ENCODE measurements around the gene CSMD2.

The CSMD2 gene

DNA sequence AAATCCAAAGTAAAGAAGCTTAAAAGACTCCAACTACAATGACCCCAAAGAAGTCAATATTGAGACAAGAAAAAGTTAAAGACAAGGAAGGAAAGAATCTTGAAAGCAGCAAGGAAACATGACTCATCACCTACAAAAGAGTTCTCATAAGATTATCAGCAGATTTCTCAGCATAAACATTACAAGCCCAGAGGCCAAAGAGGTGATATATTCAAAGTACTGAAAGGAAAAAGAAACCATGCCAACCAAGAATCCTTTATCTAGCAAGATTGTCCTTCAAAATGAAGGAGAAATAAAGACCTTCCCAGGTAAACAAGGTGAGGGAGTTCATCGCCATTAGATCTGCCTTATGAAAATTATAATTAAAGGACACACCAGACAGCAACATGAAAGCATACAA lies 49.8 kb downstream of the CSMD2 start:
- TF ChIP-seq, protein P1, sequence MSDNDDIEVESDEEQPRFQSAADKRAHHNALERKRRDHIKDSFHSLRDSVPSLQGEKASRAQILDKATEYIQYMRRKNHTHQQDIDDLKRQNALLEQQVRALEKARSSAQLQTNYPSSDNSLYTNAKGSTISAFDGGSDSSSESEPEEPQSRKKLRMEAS (IDR thresholded peaks at IDR 0.05), result no peak
- TF ChIP-seq CEBPB (IDR thresholded peaks at IDR 0.05) (no peak), YY1 (IDR thresholded peaks at IDR 0.05; ENCODE audit: low read depth) (no peak), EGR1 (IDR thresholded peaks at IDR 0.05) (no peak), CREB1 (IDR thresholded peaks at IDR 0.05; ENCODE audit: low read depth) (no peak), FOXM1 (IDR thresholded peaks at IDR 0.05; ENCODE audit: borderline replicate concordance, low read depth) (no peak), TAF1 (IDR thresholded peaks at IDR 0.05; ENCODE audit: low read depth) (no peak)
- TF ChIP-seq, protein P2, sequence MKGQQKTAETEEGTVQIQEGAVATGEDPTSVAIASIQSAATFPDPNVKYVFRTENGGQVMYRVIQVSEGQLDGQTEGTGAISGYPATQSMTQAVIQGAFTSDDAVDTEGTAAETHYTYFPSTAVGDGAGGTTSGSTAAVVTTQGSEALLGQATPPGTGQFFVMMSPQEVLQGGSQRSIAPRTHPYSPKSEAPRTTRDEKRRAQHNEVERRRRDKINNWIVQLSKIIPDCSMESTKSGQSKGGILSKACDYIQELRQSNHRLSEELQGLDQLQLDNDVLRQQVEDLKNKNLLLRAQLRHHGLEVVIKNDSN (IDR thresholded peaks at IDR 0.05), result no peak
- TF ChIP-seq, protein P3, sequence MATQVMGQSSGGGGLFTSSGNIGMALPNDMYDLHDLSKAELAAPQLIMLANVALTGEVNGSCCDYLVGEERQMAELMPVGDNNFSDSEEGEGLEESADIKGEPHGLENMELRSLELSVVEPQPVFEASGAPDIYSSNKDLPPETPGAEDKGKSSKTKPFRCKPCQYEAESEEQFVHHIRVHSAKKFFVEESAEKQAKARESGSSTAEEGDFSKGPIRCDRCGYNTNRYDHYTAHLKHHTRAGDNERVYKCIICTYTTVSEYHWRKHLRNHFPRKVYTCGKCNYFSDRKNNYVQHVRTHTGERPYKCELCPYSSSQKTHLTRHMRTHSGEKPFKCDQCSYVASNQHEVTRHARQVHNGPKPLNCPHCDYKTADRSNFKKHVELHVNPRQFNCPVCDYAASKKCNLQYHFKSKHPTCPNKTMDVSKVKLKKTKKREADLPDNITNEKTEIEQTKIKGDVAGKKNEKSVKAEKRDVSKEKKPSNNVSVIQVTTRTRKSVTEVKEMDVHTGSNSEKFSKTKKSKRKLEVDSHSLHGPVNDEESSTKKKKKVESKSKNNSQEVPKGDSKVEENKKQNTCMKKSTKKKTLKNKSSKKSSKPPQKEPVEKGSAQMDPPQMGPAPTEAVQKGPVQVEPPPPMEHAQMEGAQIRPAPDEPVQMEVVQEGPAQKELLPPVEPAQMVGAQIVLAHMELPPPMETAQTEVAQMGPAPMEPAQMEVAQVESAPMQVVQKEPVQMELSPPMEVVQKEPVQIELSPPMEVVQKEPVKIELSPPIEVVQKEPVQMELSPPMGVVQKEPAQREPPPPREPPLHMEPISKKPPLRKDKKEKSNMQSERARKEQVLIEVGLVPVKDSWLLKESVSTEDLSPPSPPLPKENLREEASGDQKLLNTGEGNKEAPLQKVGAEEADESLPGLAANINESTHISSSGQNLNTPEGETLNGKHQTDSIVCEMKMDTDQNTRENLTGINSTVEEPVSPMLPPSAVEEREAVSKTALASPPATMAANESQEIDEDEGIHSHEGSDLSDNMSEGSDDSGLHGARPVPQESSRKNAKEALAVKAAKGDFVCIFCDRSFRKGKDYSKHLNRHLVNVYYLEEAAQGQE (IDR thresholded peaks at IDR 0.05; ENCODE audit: low read depth), result no peak

DNA sequence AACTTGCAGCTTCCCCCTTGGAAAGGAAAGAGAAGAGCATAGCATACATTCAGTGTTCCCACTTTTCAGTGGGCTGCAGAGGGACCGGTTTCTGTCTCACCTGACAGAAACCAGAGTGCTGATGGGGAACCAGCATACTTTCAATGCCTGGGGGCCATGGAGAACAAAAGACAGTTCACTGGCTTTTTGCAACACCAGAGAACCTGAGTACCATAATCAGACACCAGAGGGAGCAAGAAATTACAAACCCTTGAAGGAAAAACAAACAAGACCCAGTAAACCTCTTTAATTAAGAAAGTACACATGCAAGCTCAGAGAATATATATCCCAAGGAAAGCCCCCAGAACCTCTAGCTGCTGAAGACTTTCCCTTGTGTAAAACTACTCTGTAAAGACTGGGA lies 51.1 kb downstream of the CSMD2 start:
- TF ChIP-seq TEAD4 (IDR thresholded peaks at IDR 0.05), result no peak
- peak; percentile 7; the same call in 1 of the 2 replicates for TF ChIP-seq RAD21 (IDR thresholded peaks at IDR 0.05; ENCODE audit: low read depth)
- TF ChIP-seq YY1 (IDR thresholded peaks at IDR 0.05; ENCODE audit: low read depth), result no peak
- TF ChIP-seq CREB1 (IDR thresholded peaks at IDR 0.05; ENCODE audit: low read depth), result no peak

DNA sequence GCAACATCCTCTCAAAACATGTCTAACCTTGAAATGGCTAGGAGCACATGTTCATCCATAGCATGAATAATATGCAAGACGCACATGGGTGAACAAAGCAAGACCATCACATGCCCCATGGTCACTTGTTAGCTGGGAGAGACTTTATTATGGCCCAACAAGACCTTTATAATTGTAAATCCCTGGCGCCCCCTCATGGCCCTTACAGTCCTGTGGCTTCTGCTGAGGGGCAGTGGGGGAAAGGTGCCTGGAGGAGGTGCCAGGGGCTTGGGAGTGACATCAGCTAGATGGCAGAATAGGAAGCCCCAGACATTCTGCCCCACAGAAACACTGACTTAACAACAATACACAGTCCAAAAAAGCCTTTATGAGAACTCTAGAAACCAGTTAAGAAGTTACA lies 51.7 kb downstream of the CSMD2 start:
- no peak for TF ChIP-seq FOXM1 (IDR thresholded peaks at IDR 0.05; ENCODE audit: borderline replicate concordance, low read depth)
- no peak for TF ChIP-seq EP300 (IDR thresholded peaks at IDR 0.05; ENCODE audit: borderline replicate concordance)
- TF ChIP-seq, protein P1 (IDR thresholded peaks at IDR 0.05), result no peak
- no peak for TF ChIP-seq RAD21 (IDR thresholded peaks at IDR 0.05; ENCODE audit: low read depth)
- no peak for TF ChIP-seq TEAD4 (IDR thresholded peaks at IDR 0.05)

DNA sequence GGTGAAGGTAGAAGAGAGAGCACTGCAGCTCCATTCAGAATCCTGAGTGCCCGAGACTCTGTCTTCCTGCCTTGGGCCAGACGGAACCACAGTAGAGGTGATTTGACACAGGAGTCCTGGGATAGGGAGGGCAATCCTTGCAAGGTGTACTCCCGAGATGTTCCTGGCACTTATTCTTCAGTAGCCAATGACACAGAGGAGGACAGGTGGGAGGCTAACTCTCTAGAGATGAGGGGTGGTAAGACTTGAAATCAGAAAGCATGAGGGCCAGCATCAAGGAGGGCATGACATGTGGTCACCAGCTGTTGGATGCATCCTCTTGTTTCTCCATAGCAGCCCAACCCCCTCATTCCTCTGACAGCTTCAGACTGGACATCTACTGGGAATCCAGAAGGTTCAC lies 56.3 kb downstream of the CSMD2 start:
- no peak for TF ChIP-seq EP300 (IDR thresholded peaks at IDR 0.05; ENCODE audit: borderline replicate concordance)
- TF ChIP-seq, protein P2 (IDR thresholded peaks at IDR 0.05), result no peak
- TF ChIP-seq, protein P3 (IDR thresholded peaks at IDR 0.05; ENCODE audit: low read depth), result no peak
- TF ChIP-seq ZBTB7A (IDR thresholded peaks at IDR 0.05; ENCODE audit: low read depth), result no peak
- TF ChIP-seq FOXM1 (IDR thresholded peaks at IDR 0.05; ENCODE audit: borderline replicate concordance, low read depth), result no peak
- TF ChIP-seq TAF1 (IDR thresholded peaks at IDR 0.05; ENCODE audit: low read depth), result no peak
- TF ChIP-seq CREB1 (IDR thresholded peaks at IDR 0.05; ENCODE audit: low read depth), result no peak
- TF ChIP-seq, protein P1 (IDR thresholded peaks at IDR 0.05), result no peak
- no peak for TF ChIP-seq YY1 (IDR thresholded peaks at IDR 0.05; ENCODE audit: low read depth)
- no peak for TF ChIP-seq RAD21 (IDR thresholded peaks at IDR 0.05; ENCODE audit: low read depth)
- no peak for TF ChIP-seq TEAD4 (IDR thresholded peaks at IDR 0.05)
- TF ChIP-seq NFIC (IDR thresholded peaks at IDR 0.05), result no peak
- no peak for TF ChIP-seq EGR1 (IDR thresholded peaks at IDR 0.05)
- no peak for TF ChIP-seq CEBPB (IDR thresholded peaks at IDR 0.05)
- no peak for TF ChIP-seq TCF12 (IDR thresholded peaks at IDR 0.05; ENCODE audit: low read depth)

DNA sequence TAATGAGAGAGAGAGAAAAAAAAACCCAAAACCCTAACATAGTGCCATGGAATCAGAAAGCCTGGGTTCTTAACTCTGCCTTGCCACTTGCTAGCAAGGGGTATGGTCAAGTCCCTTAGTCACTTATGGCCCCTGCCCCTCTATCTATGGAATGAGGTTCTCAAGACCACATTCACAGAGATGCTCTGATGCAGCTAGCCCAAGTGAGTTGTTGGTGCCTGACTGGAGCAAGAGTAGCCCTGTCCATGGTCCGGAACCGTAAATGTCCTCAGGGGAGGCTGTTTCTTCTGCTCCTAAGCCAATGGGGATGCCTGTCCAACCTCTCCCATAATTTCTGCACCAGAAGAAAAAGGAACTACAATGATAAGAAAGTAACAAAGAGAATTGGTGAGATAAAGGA lies 56.8 kb downstream of the CSMD2 start:
- TF ChIP-seq, protein P3 (IDR thresholded peaks at IDR 0.05; ENCODE audit: low read depth), result peak; percentile 56; the same call in 1 of the 2 replicates
- TF ChIP-seq NFIC (IDR thresholded peaks at IDR 0.05) (no peak), TEAD4 (IDR thresholded peaks at IDR 0.05) (no peak), EP300 (IDR thresholded peaks at IDR 0.05; ENCODE audit: borderline replicate concordance) (no peak)
